NCI-H2196 (cell line): ENCODE results near the gene RILPL1.
"Not testable (repeated sequence)": the region's sequence is repeated elsewhere in the genome, so short reads cannot be mapped to it uniquely, and the experiment has no call there.

ENCODE experiments used
- DNase-seq: peaks from one replicate; lab custom pipeline; 2025; ENCODE audit not compliant: unreplicated experiment; lab: John Stamatoyannopoulos, UW

RILPL1 gene

DNA sequence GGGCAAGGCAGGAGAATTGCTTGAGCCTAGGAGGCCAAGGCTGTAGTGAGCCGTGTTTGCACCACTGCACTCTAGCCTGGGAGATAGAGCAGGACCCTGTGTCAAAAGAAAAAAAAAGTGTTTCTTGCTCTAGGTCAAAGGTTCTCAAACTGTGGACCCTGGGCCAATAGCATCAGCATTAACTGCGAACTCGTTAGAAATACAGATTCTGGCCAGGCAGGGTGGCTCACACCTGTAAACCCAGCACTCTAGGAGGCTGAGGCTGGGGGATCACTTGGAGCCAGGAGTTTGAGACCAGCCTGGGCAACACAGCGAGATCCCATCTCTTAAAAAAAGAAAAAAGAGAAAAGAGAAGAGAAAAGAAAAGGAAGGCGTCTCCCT is 97.9 kb downstream of the RILPL1 start:
- DNase-seq = no peak

DNA sequence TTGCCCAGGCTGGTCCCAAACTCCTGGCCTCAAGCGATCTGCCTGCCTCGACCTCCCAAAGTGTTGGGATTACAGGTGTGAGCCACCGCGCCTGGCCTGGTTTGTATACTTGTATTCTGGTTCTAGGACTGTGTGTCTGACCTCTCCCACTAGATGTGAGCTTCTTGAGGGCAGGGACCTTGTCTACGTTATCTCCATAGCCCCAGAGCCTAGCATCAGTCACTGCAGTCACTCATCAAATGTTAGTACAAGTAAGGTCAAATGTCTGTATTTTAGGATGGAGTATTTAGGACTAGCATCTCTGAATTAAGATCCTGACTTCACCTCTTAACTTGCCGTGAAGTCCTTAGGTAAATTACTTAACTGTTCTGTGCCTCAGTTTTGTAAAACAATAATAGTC is 99.9 kb downstream of the RILPL1 start:
- no peak for DNase-seq

DNA sequence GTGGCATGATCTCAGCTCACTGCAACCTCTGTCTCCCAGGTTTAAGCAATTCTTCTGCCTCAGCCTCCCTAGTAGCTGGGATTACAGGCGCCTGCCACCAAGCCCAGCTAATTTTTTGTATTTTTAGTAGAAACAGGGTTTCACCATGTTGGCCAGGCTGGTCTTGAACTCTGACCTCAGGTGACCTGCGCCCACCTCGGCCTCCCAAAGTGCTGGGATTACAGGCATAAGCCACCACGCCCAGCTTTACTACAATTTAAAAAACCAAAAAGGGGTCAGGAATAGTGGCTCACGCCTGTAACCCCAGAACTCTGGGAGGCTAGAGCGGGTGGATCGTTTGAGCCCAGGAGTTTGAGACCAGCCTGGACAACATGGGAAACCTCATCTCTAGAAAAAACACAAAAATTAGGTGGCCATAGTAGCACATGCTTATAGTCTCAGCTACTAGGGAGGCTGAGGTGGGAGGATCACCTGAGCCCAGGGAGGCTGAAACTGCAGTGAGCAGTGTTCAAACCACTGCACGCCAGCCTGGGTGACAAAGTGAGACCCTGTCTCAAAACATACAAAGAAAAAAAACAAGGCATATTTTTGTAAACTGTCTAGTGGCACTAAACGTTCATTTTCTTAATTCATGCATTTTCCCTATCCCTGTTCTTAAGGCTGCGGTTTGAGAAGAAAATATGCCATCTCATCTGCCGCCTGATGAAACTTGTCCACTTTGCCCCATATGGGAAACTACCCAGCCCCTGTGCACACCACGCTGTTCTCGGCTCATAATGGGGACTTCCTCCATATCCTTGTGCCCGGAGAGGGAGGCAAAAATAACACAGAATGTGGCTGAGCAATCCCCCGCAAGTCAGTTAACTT is 101.3 kb downstream of the RILPL1 start:
- DNase-seq = not testable (repeated sequence)

DNA sequence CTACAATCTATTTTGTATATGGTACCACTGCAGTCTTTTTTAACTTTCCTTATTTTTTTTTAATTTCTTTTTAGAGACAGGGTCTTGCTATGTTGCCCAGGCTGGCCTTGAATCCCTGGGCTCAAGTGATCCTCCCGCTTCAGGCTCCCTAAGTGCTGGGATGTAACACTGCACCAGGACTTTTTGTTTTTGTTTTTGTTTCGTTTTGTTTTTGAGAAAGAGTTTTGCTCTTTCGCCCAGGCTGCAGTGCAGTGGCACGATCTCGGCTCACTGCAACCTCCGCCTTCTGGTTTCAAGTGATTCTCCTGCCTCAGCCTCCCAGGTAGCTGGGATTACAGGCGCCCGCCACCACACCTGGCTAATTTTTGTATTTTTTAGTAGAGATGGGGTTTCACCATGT is 104.4 kb downstream of the RILPL1 start:
- not testable (repeated sequence) for DNase-seq

DNA sequence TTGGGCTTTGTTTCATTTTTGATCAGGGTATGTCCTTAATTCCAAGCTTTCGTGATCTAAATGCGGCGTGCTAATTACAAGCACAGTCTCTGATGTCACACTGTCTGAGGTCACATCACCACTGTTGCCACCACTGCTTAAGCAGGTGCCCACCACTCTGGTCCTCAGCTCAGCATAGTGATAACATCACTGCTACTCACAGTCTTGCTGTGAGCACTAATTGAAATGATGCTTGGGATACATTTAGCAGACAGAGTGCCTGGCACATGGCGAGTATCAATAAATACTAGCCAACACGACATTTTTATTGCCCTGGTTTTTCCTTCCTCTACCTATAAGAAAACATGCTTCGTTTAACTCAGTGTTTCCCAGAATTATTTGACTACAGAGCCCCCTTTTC is 104.9 kb downstream of the RILPL1 start:
- DNase-seq = no peak

DNA sequence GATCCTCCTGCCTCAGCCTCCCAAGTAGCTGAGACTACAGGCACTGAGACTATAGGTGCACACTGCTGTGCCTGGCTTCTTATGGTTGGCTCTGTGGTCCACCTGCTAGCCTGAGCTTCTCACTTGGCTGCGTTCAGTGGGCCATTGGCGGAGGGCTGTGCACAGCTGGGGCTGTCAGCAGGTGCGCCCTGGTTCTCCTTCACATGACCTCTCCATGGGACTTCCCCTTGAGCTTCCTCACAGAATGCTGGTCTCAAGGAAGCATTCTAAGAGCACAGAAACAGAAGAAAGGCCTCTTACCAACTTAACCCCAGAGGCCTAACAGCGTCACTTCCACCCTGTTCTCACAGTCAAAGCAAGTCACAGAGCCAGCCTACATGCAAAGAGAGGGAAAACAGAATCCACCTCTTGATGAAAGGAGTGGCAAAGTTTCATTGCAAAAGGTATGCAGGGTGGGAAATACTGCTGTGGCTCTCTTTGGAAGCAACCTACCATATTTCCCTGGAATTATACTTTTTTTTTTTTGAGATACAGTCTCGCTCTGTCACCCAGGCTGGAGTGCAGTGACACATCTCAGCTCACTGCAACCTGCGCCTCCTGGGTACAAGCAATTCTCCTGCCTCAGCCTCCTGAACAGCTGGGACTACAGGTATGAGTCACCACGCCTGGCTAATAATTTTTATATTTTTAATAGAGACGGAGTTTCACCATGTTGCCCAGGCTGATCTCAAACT is 106.3 kb downstream of the RILPL1 start:
- DNase-seq = no peak

DNA sequence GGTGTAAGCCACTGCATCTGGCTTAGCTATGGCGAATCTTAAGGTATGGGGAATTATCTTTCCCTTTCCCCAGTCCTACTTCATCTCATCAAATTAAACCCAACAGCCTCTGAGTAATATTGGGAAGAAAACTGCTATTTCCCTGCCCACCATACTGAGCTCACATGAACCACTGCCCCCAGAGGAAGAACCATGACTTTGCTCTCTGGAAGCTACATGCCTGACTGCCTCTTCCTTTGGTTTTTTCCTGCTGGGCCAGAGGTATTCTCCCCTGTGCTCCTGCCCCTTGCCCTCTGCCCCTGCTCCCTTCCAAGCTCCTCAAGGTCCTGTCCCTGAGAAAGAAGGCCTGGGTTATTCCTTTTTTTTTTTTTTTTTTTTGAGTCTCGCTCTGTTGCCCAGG is 112.2 kb downstream of the RILPL1 start:
- DNase-seq = no peak
